NT2/D1 (cell line): ENCODE data around the gene MARS1.
"Not testable (repeated sequence)": the region's sequence is repeated elsewhere in the genome, so short reads cannot be mapped to it uniquely, and the experiment has no call there.

Experiments used
- DNase-seq: peaks from one replicate; pipeline ENCODE4 v3.0.0-alpha.2; 2011; ENCODE audit warnings: low read depth, low spot score
- H3K27me3 ChIP-seq: 2 replicates; pipeline ENCODE4 v1.6.0; 2011; ENCODE audit warnings: mild to moderate bottlenecking; ENCODE audit not compliant: insufficient read length, insufficient read depth
- H3K36me3 ChIP-seq: 2 replicates; pipeline ENCODE4 v1.6.1; 2011; ENCODE audit warnings: mild to moderate bottlenecking, low read length, mixed read lengths; ENCODE audit not compliant: insufficient read depth, insufficient read length
- H3K4me1 ChIP-seq: 2 replicates; pipeline ENCODE4 v1.5.1; 2011; ENCODE audit not compliant: insufficient read depth, insufficient read length
- H3K4me3 ChIP-seq: 2 replicates; pipeline ENCODE4 v1.5.1; 2011; ENCODE audit warnings: low read depth; ENCODE audit not compliant: insufficient read length
- H3K9ac ChIP-seq: 2 replicates; pipeline ENCODE4 v1.6.0; 2011; ENCODE audit warnings: low read depth; ENCODE audit not compliant: insufficient read length
- H3K9me3 ChIP-seq: 2 replicates; pipeline ENCODE4 v1.5.1; 2011; ENCODE audit warnings: mild to moderate bottlenecking, low read length; ENCODE audit not compliant: insufficient read depth
- SUZ12 ChIP-seq: IDR thresholded peaks from 2 replicates; pipeline ENCODE4 v1.6.1; 2011; ENCODE audit not compliant: insufficient read length, insufficient read depth; ENCODE audit errors: extremely low read depth
- YY1 ChIP-seq: IDR thresholded peaks from 2 replicates; pipeline ENCODE4 v1.6.1; 2011; ENCODE audit not compliant: insufficient read length, insufficient read depth
- ZNF274 ChIP-seq: IDR thresholded peaks from 2 replicates; pipeline ENCODE4 v1.6.1; 2011; ENCODE audit warnings: mild to moderate bottlenecking, low read depth, low read length

Gene MARS1

GRCh38 chr12:57487597-57488401 lies at the start of gene MARS1:
TSS of gene MARS1 (plus strand) at chr12:57488068. CDS start at chr12:57488091, 23 bp downstream.
- Histone ChIP-seq H3K27me3 (no peaks in the 10 kb centered on the region), H3K4me1 (peaks cover 9% of the 10 kb centered on the region), H3K9me3 (no peaks in the 10 kb centered on the region; the same call in 1 of the 2 replicates), H3K9ac (peak within 1 kb of the TSS; percentile 99), H3K4me3 (peak within 1 kb of the TSS; percentile 98), H3K36me3 (peaks cover 42% of the 10 kb centered on the region)
- peak; percentile 95 for DNase-seq
- TF ChIP-seq ZNF274: no peak
- no peak for TF ChIP-seq SUZ12
- no peak for TF ChIP-seq YY1

DNA sequence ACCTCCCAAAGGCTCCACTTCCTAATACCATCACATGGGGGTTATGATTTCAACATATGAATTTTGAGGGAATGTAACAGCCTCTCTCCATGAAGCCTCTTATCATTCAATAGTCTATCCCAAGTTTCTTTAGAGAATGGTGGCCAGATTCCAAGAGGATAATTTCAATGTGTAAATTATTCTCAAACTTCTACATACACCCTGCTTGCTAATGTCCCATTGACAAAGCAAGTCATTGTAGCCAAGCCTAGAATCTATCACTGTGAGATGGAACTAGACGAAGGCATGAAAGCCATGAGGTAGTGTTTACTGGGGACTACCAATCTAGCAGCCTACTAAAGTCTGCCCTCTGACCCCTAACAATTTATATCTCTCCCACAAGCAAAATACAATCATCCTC lies 49.5 kb upstream of the MARS1 start:
- Histone ChIP-seq H3K4me3 (no peak overlapping the region), H3K9ac (no peak overlapping the region), H3K4me1 (peaks cover 6% of the 10 kb centered on the region), H3K36me3 (no peaks in the 10 kb centered on the region), H3K9me3 (no peaks in the 10 kb centered on the region), H3K27me3 (no peaks in the 10 kb centered on the region)
- DNase-seq: no peak
- TF ChIP-seq YY1 (no peak), SUZ12 (no peak), ZNF274 (no peak)

DNA sequence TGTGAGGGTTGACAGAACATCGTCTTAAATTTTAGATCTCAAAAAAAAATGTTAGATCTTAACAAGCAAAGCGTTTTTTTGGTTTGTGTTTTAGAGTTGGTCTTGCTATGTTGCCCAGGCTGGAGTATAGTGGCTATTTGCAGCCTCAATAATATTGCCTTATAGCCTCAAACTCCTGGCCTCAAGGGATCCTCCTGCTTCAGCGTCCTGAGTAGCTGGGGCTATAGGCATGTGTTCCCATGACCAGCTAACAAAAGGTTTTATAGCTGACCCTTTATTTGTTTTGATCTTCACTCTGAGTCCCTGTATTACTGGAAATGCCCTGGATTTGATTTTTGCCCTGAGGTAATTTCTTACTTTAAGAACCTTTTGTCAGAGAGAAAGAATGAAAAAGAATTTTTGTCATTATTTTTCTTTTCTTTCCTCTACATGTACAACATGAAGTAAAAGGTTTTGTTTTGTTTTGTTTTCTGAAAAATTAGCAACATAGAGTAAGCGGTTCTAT lies 48.1 kb upstream of the MARS1 start:
- Histone ChIP-seq H3K27me3 (no peaks in the 10 kb centered on the region), H3K9ac (no peak overlapping the region), H3K36me3 (no peaks in the 10 kb centered on the region), H3K4me3 (no peak overlapping the region), H3K9me3 (no peaks in the 10 kb centered on the region), H3K4me1 (peaks cover under 1% of the 10 kb centered on the region)
- DNase-seq: no peak
- TF ChIP-seq ZNF274: no peak
- TF ChIP-seq YY1: no peak
- TF ChIP-seq SUZ12: no peak

DNA sequence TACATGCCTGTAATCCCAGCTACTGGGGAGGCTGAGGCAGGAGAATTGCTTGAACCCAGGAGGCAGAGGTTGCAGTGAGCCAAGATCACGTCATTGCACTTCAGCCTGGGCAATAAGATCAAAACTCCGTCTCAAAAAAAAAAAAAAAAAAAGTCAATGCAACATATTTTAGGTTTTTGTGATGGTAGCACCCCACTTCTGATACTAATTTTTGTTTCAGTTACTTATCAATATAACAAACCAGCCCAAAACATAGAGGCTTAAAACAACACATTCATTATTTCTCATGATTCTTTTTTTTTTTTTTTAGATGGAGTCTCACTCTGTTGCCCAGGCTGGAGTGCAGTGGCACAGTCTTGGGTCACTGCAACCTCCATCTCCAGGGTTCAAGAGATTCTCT lies 46.5 kb upstream of the MARS1 start:
- not testable (repeated sequence) for H3K9ac ChIP-seq, H3K27me3 ChIP-seq, H3K9me3 ChIP-seq, DNase-seq, H3K4me3 ChIP-seq, H3K36me3 ChIP-seq, H3K4me1 ChIP-seq

DNA sequence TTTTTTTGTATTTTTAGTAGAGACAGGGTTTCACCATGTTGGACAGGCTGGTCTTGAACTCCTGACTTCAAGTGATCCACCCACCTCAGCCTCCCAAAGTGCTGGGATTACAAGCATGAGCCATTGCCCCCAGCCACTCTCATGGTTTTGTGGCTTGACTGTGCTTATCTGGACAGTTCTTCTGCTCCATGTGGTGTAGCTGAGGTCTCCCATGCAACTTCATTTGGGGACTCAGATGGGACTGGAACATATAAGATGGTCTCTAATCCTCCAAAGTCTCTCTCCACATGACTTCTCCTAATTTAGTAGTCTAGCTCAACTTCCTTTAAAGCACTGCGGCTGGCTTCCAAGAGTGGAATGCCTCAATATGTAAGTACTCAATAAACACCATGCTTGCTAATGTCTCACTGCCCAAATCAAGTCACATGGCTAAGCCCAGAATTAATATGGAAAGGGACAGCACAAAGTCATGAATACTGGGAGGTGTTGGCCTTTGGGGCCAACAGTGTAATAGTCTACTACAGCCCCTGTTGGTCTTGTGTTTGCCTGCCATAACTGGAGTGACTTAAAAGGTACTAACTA lies 45.9 kb upstream of the MARS1 start:
- Histone ChIP-seq H3K27me3 (no peaks in the 10 kb centered on the region), H3K4me3 (no peak overlapping the region), H3K9me3 (no peaks in the 10 kb centered on the region), H3K36me3 (no peaks in the 10 kb centered on the region), H3K4me1 (no peaks in the 10 kb centered on the region), H3K9ac (no peak overlapping the region)
- TF ChIP-seq YY1 (no peak), ZNF274 (no peak), SUZ12 (no peak)
- no peak for DNase-seq

- not testable (repeated sequence) for H3K4me3 ChIP-seq, H3K36me3 ChIP-seq, H3K9me3 ChIP-seq, H3K4me1 ChIP-seq, H3K27me3 ChIP-seq, DNase-seq, H3K9ac ChIP-seq
Observed at GRCh38 chr12:57444337-57444736, 43.5 kb upstream of the MARS1 start.

- no peaks in the 10 kb centered on the region for H3K4me1 ChIP-seq
- TF ChIP-seq YY1: no peak
- no peaks in the 10 kb centered on the region for H3K27me3 ChIP-seq
- no peak for DNase-seq
- no peak overlapping the region for H3K4me3 ChIP-seq
- no peaks in the 10 kb centered on the region for H3K36me3 ChIP-seq
- no peaks in the 10 kb centered on the region for H3K9me3 ChIP-seq
- no peak overlapping the region for H3K9ac ChIP-seq
Observed at GRCh38 chr12:57444744-57445143, 43.1 kb upstream of the MARS1 start.
